Measurements from ENCODE around the gene CSNK1D.

The CSNK1D gene

DNA sequence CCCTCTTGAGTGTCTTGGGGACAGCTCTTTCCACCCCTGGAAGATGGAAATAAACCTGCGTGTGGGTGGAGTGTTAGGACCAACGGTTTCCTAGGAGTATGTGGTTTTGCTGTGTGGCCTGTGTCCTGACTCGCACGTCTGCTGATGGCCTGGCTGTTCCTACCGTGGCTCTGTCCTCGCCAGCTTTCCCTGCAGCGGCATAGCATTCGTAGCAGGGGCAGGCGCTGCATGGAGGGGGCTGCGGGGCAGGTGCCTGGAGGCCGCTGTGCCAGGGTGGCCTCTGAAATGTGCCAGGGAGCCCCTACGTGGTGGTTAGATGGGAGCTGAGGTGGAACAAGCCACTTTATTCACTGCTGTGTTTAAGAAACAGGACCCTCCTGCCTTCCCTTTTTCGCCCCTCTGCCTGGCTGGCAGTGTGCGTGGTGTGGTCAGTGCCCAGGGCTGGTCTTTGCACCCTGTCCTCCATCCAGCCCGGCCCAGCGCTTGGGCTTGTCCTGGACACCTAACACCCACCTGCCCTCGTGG is 34.0 kb downstream of the CSNK1D start:
- H3K79me2 ChIP-seq (ENCODE audit: control insufficient read depth, low read length), result no peaks in the 10 kb centered on the region; the same call in 1 of the 2 replicates
- H3K9me3 ChIP-seq (ENCODE audit: control insufficient read depth, insufficient read depth, low read length), result no peaks in the 10 kb centered on the region
- H3F3A ChIP-seq (ENCODE audit: control insufficient read depth, insufficient read depth), result peaks cover 2% of the 10 kb centered on the region; the same call in 1 of the 2 replicates
- H3K4me2 ChIP-seq (ENCODE audit: low read length), result no peak overlapping the region
- no peak overlapping the region for H3K4me3 ChIP-seq (ENCODE audit: low read length)
- H3K9me2 ChIP-seq (replicated peaks; ENCODE audit: control insufficient read depth, low read length), result no peaks in the 10 kb centered on the region
- peaks cover 17% of the 10 kb centered on the region for H3K27me3 ChIP-seq (ENCODE audit: control insufficient read depth, low read length)
- TF ChIP-seq EZH2phosphoT487 (IDR thresholded peaks at IDR 0.05; ENCODE audit: borderline replicate concordance, low read length), result no peak
- TF ChIP-seq, protein P1, sequence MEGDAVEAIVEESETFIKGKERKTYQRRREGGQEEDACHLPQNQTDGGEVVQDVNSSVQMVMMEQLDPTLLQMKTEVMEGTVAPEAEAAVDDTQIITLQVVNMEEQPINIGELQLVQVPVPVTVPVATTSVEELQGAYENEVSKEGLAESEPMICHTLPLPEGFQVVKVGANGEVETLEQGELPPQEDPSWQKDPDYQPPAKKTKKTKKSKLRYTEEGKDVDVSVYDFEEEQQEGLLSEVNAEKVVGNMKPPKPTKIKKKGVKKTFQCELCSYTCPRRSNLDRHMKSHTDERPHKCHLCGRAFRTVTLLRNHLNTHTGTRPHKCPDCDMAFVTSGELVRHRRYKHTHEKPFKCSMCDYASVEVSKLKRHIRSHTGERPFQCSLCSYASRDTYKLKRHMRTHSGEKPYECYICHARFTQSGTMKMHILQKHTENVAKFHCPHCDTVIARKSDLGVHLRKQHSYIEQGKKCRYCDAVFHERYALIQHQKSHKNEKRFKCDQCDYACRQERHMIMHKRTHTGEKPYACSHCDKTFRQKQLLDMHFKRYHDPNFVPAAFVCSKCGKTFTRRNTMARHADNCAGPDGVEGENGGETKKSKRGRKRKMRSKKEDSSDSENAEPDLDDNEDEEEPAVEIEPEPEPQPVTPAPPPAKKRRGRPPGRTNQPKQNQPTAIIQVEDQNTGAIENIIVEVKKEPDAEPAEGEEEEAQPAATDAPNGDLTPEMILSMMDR (IDR thresholded peaks at IDR 0.05; ENCODE audit: low read depth, low read length, poor library complexity, severe bottlenecking), result no peak
- peaks cover 18% of the 10 kb centered on the region for H3K4me1 ChIP-seq (ENCODE audit: control insufficient read depth, low read length)
- H3K27ac ChIP-seq (ENCODE audit: low read depth, low read length), result no peak overlapping the region
- peaks cover 46% of the 10 kb centered on the region for H3K36me3 ChIP-seq (ENCODE audit: control insufficient read depth, low read length)
- H4K20me1 ChIP-seq (ENCODE audit: control insufficient read depth, insufficient read depth, low read depth, low read length), result peaks cover 15% of the 10 kb centered on the region; the same call in 1 of the 2 replicates

DNA sequence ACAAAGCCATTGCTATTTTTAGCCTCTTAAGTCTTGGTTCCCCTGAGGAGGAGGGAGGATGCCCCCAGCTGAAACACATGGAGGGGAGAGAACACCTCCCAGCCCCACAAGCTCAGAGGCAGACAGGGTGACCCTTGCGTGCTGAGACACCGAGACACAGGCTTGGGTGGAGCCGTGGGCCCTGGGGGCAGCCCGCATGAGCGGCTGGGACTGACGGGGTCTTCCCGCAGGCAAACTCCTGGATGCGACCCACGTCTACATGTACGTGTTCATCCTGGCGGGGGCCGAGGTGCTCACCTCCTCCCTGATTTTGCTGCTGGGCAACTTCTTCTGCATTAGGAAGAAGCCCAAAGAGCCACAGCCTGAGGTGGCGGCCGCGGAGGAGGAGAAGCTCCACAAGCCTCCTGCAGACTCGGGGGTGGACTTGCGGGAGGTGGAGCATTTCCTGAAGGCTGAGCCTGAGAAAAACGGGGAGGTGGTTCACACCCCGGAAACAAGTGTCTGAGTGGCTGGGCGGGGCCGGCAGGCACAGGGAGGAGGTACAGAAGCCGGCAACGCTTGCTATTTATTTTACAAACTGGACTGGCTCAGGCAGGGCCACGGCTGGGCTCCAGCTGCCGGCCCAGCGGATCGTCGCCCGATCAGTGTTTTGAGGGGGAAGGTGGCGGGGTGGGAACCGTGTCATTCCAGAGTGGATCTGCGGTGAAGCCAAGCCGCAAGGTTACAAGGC is 34.9 kb downstream of the CSNK1D start:
- Histone ChIP-seq H3K4me2 (ENCODE audit: low read length) (peak overlapping the region; percentile 32; the same call in 1 of the 2 replicates), H3K27me3 (ENCODE audit: control insufficient read depth, low read length) (peaks cover 23% of the 10 kb centered on the region), H3K4me1 (ENCODE audit: control insufficient read depth, low read length) (peaks cover 25% of the 10 kb centered on the region), H3K27ac (ENCODE audit: low read depth, low read length) (no peak overlapping the region), H3K79me2 (ENCODE audit: control insufficient read depth, low read length) (no peaks in the 10 kb centered on the region; the same call in 1 of the 2 replicates), H3K9me3 (ENCODE audit: control insufficient read depth, insufficient read depth, low read length) (no peaks in the 10 kb centered on the region), H3F3A (ENCODE audit: control insufficient read depth, insufficient read depth) (peaks cover under 1% of the 10 kb centered on the region), H3K36me3 (ENCODE audit: control insufficient read depth, low read length) (peaks cover 38% of the 10 kb centered on the region), H4K20me1 (ENCODE audit: control insufficient read depth, insufficient read depth, low read depth, low read length) (peaks cover 11% of the 10 kb centered on the region; the same call in 1 of the 2 replicates), H3K9me2 (replicated peaks; ENCODE audit: control insufficient read depth, low read length) (no peaks in the 10 kb centered on the region), H3K4me3 (ENCODE audit: low read length) (no peak overlapping the region)
- TF ChIP-seq, protein P1 (IDR thresholded peaks at IDR 0.05; ENCODE audit: low read depth, low read length, poor library complexity, severe bottlenecking), result no peak
- TF ChIP-seq EZH2phosphoT487 (IDR thresholded peaks at IDR 0.05; ENCODE audit: borderline replicate concordance, low read length), result no peak

DNA sequence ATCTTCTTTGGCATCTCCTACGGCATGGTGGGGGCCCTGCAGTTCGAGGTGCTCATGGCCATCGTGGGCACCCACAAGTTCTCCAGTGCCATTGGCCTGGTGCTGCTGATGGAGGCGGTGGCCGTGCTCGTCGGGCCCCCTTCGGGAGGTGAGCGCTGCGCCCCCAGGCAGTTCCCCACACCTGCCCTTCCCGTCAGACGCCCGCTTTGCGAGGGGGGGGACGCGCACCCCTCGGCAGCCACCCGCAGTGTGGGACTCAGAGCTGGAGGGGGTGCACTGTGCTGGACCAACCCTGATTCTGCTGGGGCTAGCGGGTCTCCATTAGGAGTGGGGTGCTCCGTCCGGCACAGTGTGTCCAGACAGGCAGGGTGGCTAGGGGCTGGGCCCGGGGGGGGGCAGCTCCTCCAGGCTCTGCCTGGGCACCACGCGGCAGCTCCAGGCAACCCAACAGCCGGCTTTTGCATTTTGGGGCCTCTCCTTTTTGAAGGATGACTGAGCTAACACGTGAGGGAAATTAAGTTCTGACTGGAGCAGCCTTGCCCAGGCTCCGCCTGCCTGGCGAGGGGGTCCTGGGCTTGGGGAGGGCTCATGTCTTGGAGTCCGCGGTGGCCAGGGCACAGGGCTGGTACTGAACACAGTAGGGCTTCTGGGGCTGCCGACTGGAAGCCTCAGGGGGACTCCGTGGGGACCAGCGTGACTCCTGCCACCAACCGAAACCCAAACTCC is 35.6 kb downstream of the CSNK1D start:
- peaks cover 6% of the 10 kb centered on the region for H3F3A ChIP-seq (ENCODE audit: control insufficient read depth, insufficient read depth)
- peaks cover 29% of the 10 kb centered on the region for H3K27me3 ChIP-seq (ENCODE audit: control insufficient read depth, low read length)
- peaks cover 31% of the 10 kb centered on the region for H3K36me3 ChIP-seq (ENCODE audit: control insufficient read depth, low read length)
- H4K20me1 ChIP-seq (ENCODE audit: control insufficient read depth, insufficient read depth, low read depth, low read length), result peaks cover 11% of the 10 kb centered on the region
- no peak overlapping the region for H3K4me3 ChIP-seq (ENCODE audit: low read length)
- H3K4me2 ChIP-seq (ENCODE audit: low read length), result no peak overlapping the region
- no peaks in the 10 kb centered on the region; the same call in 1 of the 2 replicates for H3K79me2 ChIP-seq (ENCODE audit: control insufficient read depth, low read length)
- peaks cover 32% of the 10 kb centered on the region for H3K4me1 ChIP-seq (ENCODE audit: control insufficient read depth, low read length)
- H3K9me3 ChIP-seq (ENCODE audit: control insufficient read depth, insufficient read depth, low read length), result no peaks in the 10 kb centered on the region
- no peaks in the 10 kb centered on the region for H3K9me2 ChIP-seq (replicated peaks; ENCODE audit: control insufficient read depth, low read length)
- H3K27ac ChIP-seq (ENCODE audit: low read depth, low read length), result no peak overlapping the region
- TF ChIP-seq EZH2phosphoT487 (IDR thresholded peaks at IDR 0.05; ENCODE audit: borderline replicate concordance, low read length), result no peak
- TF ChIP-seq, protein P1 (IDR thresholded peaks at IDR 0.05; ENCODE audit: low read depth, low read length, poor library complexity, severe bottlenecking), result no peak
